ENCODE measurements around the gene ERC2. TPM values are rescaled to one million over a fixed set of nuclear protein-coding genes. Genes with fewer than 3 reads are reported as not detected.

Gene ERC2
- total RNA-seq, 1 experiment from 2014 or later = 0.90 TPM

GRCh38 chr3:56119575-56120349, 348.5 kb downstream of the ERC2 start:
- Histone ChIP-seq H3K27me3 (replicated peaks; ENCODE audit: insufficient read depth, low read depth, low read length, poor library complexity) (no peaks in the 10 kb centered on the region), H3K9me3 (ENCODE audit: low read depth, low read length, poor library complexity, severe bottlenecking) (no peaks in the 10 kb centered on the region), H3K4me1 (ENCODE audit: insufficient read depth, low read length, poor library complexity, severe bottlenecking) (peaks cover 6% of the 10 kb centered on the region), H3K27ac (ENCODE audit: low read depth, low read length, poor library complexity, severe bottlenecking) (no peak overlapping the region), H3K4me3 (ENCODE audit: low read depth, low read length, poor library complexity, severe bottlenecking) (no peak overlapping the region), H3K36me3 (ENCODE audit: insufficient read depth, low read length, poor library complexity, severe bottlenecking) (no peaks in the 10 kb centered on the region)
- ChIA-PET POLR2A (ENCODE audit: low non-redundant PET) (no interaction called here), CTCF (no interaction called here)
- TF ChIP-seq CTCF (conservative IDR thresholded peaks at IDR 0.05; ENCODE audit: low read depth, low read length) (no peak), EZH2 (IDR thresholded peaks at IDR 0.05; ENCODE audit: borderline replicate concordance, low read depth, low read length, poor library complexity, severe bottlenecking) (no peak)
- no TSS peak for BruUV-seq (replicated peaks)
- peak; percentile 21 for DNase-seq (ENCODE audit: low spot score)
- intact Hi-C loops (cut with micrococcal nuclease; ENCODE audit: unreplicated experiment) = no loop called here

- ChIA-PET CTCF (no interaction called here), POLR2A (ENCODE audit: low non-redundant PET) (no interaction called here)
- no TSS peak for BruUV-seq (replicated peaks)
- no peak overlapping the region for H3K27ac ChIP-seq (ENCODE audit: low read depth, low read length, poor library complexity, severe bottlenecking)
- H3K4me1 ChIP-seq (ENCODE audit: insufficient read depth, low read length, poor library complexity, severe bottlenecking) = peaks cover 4% of the 10 kb centered on the region
- H3K4me3 ChIP-seq (ENCODE audit: low read depth, low read length, poor library complexity, severe bottlenecking) = no peak overlapping the region
- no peaks in the 10 kb centered on the region for H3K9me3 ChIP-seq (ENCODE audit: low read depth, low read length, poor library complexity, severe bottlenecking)
- intact Hi-C loops (cut with micrococcal nuclease; ENCODE audit: unreplicated experiment) = no loop called here
- DNase-seq (ENCODE audit: low spot score) = no peak
- no peaks in the 10 kb centered on the region for H3K36me3 ChIP-seq (ENCODE audit: insufficient read depth, low read length, poor library complexity, severe bottlenecking)
- no peaks in the 10 kb centered on the region for H3K27me3 ChIP-seq (replicated peaks; ENCODE audit: insufficient read depth, low read depth, low read length, poor library complexity)
- TF ChIP-seq EZH2 (IDR thresholded peaks at IDR 0.05; ENCODE audit: borderline replicate concordance, low read depth, low read length, poor library complexity, severe bottlenecking) (no peak), CTCF (conservative IDR thresholded peaks at IDR 0.05; ENCODE audit: low read depth, low read length) (no peak)
Measured at GRCh38 chr3:56118968-56119367, 349.3 kb downstream of the ERC2 start.

- TF ChIP-seq CTCF (conservative IDR thresholded peaks at IDR 0.05; ENCODE audit: low read depth, low read length) (no peak), EZH2 (IDR thresholded peaks at IDR 0.05; ENCODE audit: borderline replicate concordance, low read depth, low read length, poor library complexity, severe bottlenecking) (no peak)
- Histone ChIP-seq H3K4me3 (ENCODE audit: low read depth, low read length, poor library complexity, severe bottlenecking) (no peak overlapping the region), H3K36me3 (ENCODE audit: insufficient read depth, low read length, poor library complexity, severe bottlenecking) (no peaks in the 10 kb centered on the region), H3K27me3 (replicated peaks; ENCODE audit: insufficient read depth, low read depth, low read length, poor library complexity) (no peaks in the 10 kb centered on the region), H3K4me1 (ENCODE audit: insufficient read depth, low read length, poor library complexity, severe bottlenecking) (no peaks in the 10 kb centered on the region), H3K27ac (ENCODE audit: low read depth, low read length, poor library complexity, severe bottlenecking) (no peak overlapping the region), H3K9me3 (ENCODE audit: low read depth, low read length, poor library complexity, severe bottlenecking) (no peaks in the 10 kb centered on the region)
- BruUV-seq (replicated peaks) = no TSS peak
- ChIA-PET CTCF (no interaction called here), POLR2A (ENCODE audit: low non-redundant PET) (no interaction called here)
- no peak for DNase-seq (ENCODE audit: low spot score)
- intact Hi-C loops (cut with micrococcal nuclease; ENCODE audit: unreplicated experiment) = no loop called here
Measured at GRCh38 chr3:56115698-56116097, 352.6 kb downstream of the ERC2 start.

Data from A673 (cell line).